ENCODE data around the gene HNRNPK. TPM values are rescaled to one million over a fixed set of nuclear protein-coding genes. Genes with fewer than 3 reads are reported as not detected.

The HNRNPK gene
- total RNA-seq, 4 donors from 2014 or later: 315 to 498 (median 411) TPM

DNA sequence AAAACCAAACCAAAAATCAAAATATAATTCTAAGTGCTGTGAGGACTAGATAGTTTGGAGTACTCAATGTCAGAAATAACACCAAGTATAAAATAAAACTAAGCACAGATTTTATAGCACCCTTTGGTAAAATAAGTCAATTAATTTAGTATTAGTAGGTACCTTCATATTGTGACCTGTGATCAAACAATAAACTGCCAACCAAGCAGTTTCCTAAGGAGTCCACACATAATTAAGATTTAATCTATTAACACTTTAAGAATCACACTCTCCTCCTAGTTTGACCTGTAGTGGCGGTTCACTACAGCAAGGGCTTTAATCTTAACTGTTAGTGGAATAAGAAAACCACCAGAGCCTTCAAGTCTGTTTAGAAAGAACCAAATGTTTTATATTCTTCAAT, 2.8 kb downstream of the HNRNPK start:
- no peak for TF ChIP-seq CTCF (IDR thresholded peaks at IDR 0.05; ENCODE audit: low read depth)

- no peak for TF ChIP-seq CTCF (IDR thresholded peaks at IDR 0.05; ENCODE audit: low read depth)
Observed at GRCh38 chr9:83976372-83976771, 3.6 kb downstream of the HNRNPK start.

- TF ChIP-seq CTCF (IDR thresholded peaks at IDR 0.05; ENCODE audit: low read depth): no peak
Observed at GRCh38 chr9:83975300-83975699, 4.7 kb downstream of the HNRNPK start.

- TF ChIP-seq CTCF (IDR thresholded peaks at IDR 0.05; ENCODE audit: low read depth): no peak
Observed at GRCh38 chr9:83972286-83972685, 7.7 kb downstream of the HNRNPK start.

GRCh38 chr9:83971485-83971884, 8.5 kb downstream of the HNRNPK start:
- TF ChIP-seq CTCF (IDR thresholded peaks at IDR 0.05; ENCODE audit: low read depth): no peak

DNA sequence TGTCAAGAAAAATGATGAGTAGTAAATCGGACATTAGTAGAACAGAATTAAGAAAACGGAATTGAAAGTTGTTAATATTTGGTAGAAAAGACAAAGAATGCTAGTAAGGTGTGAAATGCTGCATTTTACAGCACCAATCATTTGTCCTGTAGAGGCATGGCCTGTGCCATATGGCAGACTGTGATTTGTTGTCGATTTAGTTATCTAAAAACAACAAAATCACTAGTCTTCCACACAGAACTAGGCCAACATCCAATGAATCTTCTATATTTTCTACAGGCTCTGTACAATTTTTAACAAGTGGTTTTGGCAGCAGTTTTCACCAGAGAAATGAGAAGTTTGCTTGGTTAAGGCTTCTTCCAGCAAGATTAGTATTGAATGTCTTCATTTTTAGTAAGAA, 10.4 kb downstream of the HNRNPK start:
- no peak for TF ChIP-seq CTCF (IDR thresholded peaks at IDR 0.05; ENCODE audit: low read depth)

DNA sequence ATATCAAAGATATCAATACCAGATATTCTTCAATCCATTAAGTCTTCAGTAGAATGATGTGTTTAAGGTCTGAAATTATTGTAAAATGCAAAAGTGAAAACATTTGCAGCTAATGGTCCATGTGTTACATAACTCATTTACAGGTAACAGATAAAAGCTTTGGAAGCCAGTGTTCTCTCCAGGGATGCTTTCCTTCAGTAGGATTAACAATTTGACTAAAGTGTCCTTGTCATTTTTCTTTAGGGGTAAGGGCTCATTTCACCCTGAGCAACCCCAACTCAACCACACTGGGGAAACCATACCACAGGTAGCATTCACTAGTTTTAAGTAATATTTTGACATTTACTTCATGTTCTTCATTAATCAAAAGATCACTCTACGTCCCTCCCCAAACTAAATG, 12.9 kb downstream of the HNRNPK start:
- no peak for TF ChIP-seq CTCF (IDR thresholded peaks at IDR 0.05; ENCODE audit: low read depth)

- no peak for TF ChIP-seq CTCF (IDR thresholded peaks at IDR 0.05; ENCODE audit: low read depth)
Observed at GRCh38 chr9:83966209-83966582, 13.8 kb downstream of the HNRNPK start.
